ENCODE results near the gene MAPK10.
A peak's percentile ranks its signal among the peaks of the same experiment; 100 is the strongest.

DNA sequence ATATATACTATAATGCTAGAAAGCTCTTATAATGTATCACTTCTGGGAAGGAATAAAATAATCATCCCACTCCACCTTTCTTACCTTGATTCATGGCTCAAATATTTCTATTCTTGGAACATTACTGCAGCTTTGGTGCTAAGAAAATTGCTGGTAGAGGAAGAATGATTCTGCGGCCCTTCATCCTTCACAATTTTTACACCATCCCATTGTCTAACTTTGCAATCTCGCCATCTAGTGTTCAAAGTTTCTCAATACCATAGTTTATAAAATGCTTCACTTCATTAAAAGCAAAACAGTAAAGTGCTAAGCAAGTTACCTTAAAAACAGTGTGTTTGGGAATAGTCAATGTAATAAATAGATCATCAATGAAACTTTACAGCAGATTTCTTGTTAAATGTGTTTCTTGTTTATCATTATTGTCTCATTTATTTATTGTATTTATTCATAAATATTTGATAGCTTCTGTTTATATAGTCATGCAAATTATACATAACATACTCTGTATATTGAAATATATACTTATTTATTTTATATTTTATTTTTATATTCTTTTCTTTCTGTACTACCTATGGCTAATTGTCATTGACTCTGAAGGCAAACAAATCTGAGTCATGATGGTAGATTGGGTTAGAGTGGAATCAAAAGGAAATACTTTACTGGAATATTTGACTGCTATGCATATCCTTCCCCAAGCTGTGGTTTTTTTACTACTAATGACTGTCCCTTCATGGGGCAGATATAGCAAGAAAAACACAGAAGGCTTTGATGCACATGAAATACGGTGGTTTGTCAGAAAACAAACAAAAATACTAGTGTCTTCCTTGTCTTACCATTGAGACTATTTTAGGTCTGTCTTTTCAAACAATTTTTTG, 390.7 kb downstream of the MAPK10 start:
- TF ChIP-seq, protein P1, sequence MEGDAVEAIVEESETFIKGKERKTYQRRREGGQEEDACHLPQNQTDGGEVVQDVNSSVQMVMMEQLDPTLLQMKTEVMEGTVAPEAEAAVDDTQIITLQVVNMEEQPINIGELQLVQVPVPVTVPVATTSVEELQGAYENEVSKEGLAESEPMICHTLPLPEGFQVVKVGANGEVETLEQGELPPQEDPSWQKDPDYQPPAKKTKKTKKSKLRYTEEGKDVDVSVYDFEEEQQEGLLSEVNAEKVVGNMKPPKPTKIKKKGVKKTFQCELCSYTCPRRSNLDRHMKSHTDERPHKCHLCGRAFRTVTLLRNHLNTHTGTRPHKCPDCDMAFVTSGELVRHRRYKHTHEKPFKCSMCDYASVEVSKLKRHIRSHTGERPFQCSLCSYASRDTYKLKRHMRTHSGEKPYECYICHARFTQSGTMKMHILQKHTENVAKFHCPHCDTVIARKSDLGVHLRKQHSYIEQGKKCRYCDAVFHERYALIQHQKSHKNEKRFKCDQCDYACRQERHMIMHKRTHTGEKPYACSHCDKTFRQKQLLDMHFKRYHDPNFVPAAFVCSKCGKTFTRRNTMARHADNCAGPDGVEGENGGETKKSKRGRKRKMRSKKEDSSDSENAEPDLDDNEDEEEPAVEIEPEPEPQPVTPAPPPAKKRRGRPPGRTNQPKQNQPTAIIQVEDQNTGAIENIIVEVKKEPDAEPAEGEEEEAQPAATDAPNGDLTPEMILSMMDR (IDR thresholded peaks at IDR 0.05) = peak; percentile 76
- TF ChIP-seq ZFX (IDR thresholded peaks at IDR 0.05; ENCODE audit: borderline replicate concordance) = no peak

Data from 22Rv1 (cell line).